KMS-11 (cell line): ENCODE data around the gene TIGIT.

Source experiments
- H2AFZ ChIP-seq: fragments of 200-600 bp; sonication (generic); 2 replicates; pipeline ENCODE4 v1.6.1; 2016; ENCODE audit warnings: antibody characterized with exemption, mixed run types, low read depth
- H3K27ac ChIP-seq: fragments of 200-600 bp; sonication (generic); 2 replicates; pipeline ENCODE4 v1.6.1; 2016; ENCODE audit warnings: mild to moderate bottlenecking, mixed run types
- H3K27me3 ChIP-seq: fragments of 200-600 bp; sonication (generic); 2 replicates; pipeline ENCODE4 v1.6.1; 2017; ENCODE audit warnings: mild to moderate bottlenecking, low read depth, mixed run types, moderate library complexity; ENCODE audit not compliant: insufficient read depth
- H3K36me3 ChIP-seq: fragments of 200-600 bp; sonication (generic); 2 replicates; pipeline ENCODE4 v1.6.1; 2017; ENCODE audit warnings: mild to moderate bottlenecking, mixed run types; ENCODE audit not compliant: insufficient read depth
- H3K4me1 ChIP-seq: fragments of 200-600 bp; sonication (generic); 2 replicates; pipeline ENCODE4 v1.6.1; 2016; ENCODE audit warnings: mild to moderate bottlenecking, low read depth, mixed run types; ENCODE audit not compliant: poor library complexity, severe bottlenecking
- H3K4me2 ChIP-seq: fragments of 200-600 bp; sonication (generic); 2 replicates; pipeline ENCODE4 v1.7.0; 2016; ENCODE audit warnings: mild to moderate bottlenecking, mixed run types
- H3K4me3 ChIP-seq: fragments of 200-600 bp; sonication (generic); IDR thresholded peaks from 2 replicates; pipeline ENCODE4 v1.6.1; 2017; ENCODE audit warnings: low read depth, low read length, mixed read lengths; ENCODE audit not compliant: insufficient read depth
- H3K79me2 ChIP-seq: fragments of 200-600 bp; sonication (generic); 2 replicates; pipeline ENCODE4 v1.6.1; 2016; ENCODE audit warnings: low read depth, mixed run types; ENCODE audit not compliant: insufficient read depth
- H3K9ac ChIP-seq: fragments of 200-600 bp; sonication (generic); 2 replicates; pipeline ENCODE4 v1.6.1; 2016; ENCODE audit warnings: mild to moderate bottlenecking, mixed run types
- H4K20me1 ChIP-seq: fragments of 200-600 bp; sonication (generic); 2 replicates; pipeline ENCODE4 v1.6.1; 2016; ENCODE audit warnings: mild to moderate bottlenecking, mixed run types; ENCODE audit not compliant: insufficient read depth
- CTCF ChIP-seq: fragments of 200-600 bp; sonication (generic); conservative IDR thresholded peaks from 2 replicates; pipeline ENCODE4 v1.6.1; 2017; ENCODE audit warnings: low read depth, mild to moderate bottlenecking, antibody characterized with exemption, low read length, moderate library complexity, mixed read lengths

TIGIT gene

GRCh38 chr3:114350690-114351089 is 56.9 kb downstream of the TIGIT start:
- Histone ChIP-seq H3K4me2 (no peak overlapping the region), H3K9ac (no peak overlapping the region), H4K20me1 (no peaks in the 10 kb centered on the region), H3K4me1 (no peaks in the 10 kb centered on the region), H2AFZ (no peak overlapping the region), H3K4me3 (no peak overlapping the region), H3K27me3 (no peaks in the 10 kb centered on the region), H3K27ac (no peak overlapping the region), H3K36me3 (no peaks in the 10 kb centered on the region), H3K79me2 (no peaks in the 10 kb centered on the region)
- TF ChIP-seq CTCF: no peak

- no peak overlapping the region for H2AFZ ChIP-seq
- H4K20me1 ChIP-seq: no peaks in the 10 kb centered on the region
- no peaks in the 10 kb centered on the region for H3K27me3 ChIP-seq
- H3K4me2 ChIP-seq: no peak overlapping the region
- no peak overlapping the region for H3K4me3 ChIP-seq
- H3K27ac ChIP-seq: no peak overlapping the region
- no peak for TF ChIP-seq CTCF
- H3K79me2 ChIP-seq: no peaks in the 10 kb centered on the region
- no peaks in the 10 kb centered on the region for H3K4me1 ChIP-seq
- H3K9ac ChIP-seq: no peak overlapping the region
- H3K36me3 ChIP-seq: no peaks in the 10 kb centered on the region
These were observed 57.4 kb downstream of the TIGIT start for GRCh38 chr3:114351123-114351821.

- no peak overlapping the region for H3K4me2 ChIP-seq
- H3K4me1 ChIP-seq: no peaks in the 10 kb centered on the region
- no peaks in the 10 kb centered on the region for H3K27me3 ChIP-seq
- H3K79me2 ChIP-seq: no peaks in the 10 kb centered on the region
- no peak overlapping the region for H3K9ac ChIP-seq
- H3K27ac ChIP-seq: no peak overlapping the region
- no peaks in the 10 kb centered on the region for H3K36me3 ChIP-seq
- no peak for TF ChIP-seq CTCF
- H4K20me1 ChIP-seq: no peaks in the 10 kb centered on the region
- no peak overlapping the region for H3K4me3 ChIP-seq
- no peak overlapping the region for H2AFZ ChIP-seq
These were observed 58.0 kb downstream of the TIGIT start for GRCh38 chr3:114351822-114352145.

- no peak for TF ChIP-seq CTCF
- no peaks in the 10 kb centered on the region for H3K79me2 ChIP-seq
- H3K4me2 ChIP-seq: no peak overlapping the region
- no peaks in the 10 kb centered on the region for H3K4me1 ChIP-seq
- no peak overlapping the region for H3K4me3 ChIP-seq
- no peaks in the 10 kb centered on the region for H4K20me1 ChIP-seq
- no peaks in the 10 kb centered on the region for H3K27me3 ChIP-seq
- no peaks in the 10 kb centered on the region for H3K36me3 ChIP-seq
- no peak overlapping the region for H3K27ac ChIP-seq
- no peak overlapping the region for H3K9ac ChIP-seq
- no peak overlapping the region for H2AFZ ChIP-seq
These were observed 61.8 kb downstream of the TIGIT start for GRCh38 chr3:114355653-114356052.
